ENCODE data around the gene TIPIN.
"Not testable (repeated sequence)": the region's sequence is repeated elsewhere in the genome, so short reads cannot be mapped to it uniquely, and the experiment has no call there.

Gene TIPIN

GRCh38 chr15:66356359-66357236, at the start of gene TIPIN:
TSS of gene TIPIN (minus strand) at chr15:66356685. CDS start at chr15:66352947, 3,738 bp downstream.
- peak; percentile 91 for DNase-seq

DNA sequence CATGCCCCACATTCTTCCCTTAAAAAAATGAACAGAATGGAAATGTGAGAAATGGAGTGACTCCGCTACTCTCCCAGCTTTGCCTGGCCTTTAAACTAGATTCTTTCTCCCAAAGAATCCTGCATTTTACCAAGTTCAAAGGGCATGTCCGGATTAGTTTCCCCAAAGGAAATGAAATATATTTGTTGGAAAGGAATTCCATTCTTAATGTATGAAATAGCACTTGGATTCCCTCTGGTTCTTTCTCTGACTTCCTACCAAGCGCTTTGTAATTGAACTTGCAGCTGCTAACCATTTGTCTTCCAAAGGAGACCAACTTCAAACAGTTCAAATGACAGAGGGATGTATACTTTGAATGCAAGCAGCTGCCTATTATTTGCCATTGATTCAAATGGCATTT, 49.1 kb upstream of the TIPIN start:
- DNase-seq = peak; percentile 8

GRCh38 chr15:66405007-66405406, 48.5 kb upstream of the TIPIN start:
- DNase-seq = no peak

- no peak for DNase-seq
Observed at GRCh38 chr15:66404532-66404931, 48.0 kb upstream of the TIPIN start.

DNA sequence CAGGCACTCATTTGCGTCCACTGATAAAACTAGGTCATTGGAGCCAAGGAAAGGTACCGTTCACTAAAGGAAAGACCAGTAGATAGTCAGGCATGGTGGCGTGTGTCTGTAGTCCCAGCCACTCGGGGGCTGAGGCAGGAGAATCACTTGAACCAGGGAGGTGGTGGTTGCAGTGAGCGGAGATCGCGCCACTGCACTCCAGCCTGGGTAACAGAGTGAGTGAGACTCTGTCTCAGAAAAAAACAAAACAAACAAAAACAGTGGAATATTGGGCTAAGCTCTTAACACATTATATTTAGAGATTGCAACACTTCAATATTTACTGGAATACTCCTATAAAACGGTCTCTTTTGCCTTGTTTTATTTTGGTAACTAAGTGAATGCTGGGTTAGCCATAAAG, 47.6 kb upstream of the TIPIN start:
- no peak for DNase-seq

GRCh38 chr15:66403323-66403722, 46.8 kb upstream of the TIPIN start:
- DNase-seq = no peak

DNA sequence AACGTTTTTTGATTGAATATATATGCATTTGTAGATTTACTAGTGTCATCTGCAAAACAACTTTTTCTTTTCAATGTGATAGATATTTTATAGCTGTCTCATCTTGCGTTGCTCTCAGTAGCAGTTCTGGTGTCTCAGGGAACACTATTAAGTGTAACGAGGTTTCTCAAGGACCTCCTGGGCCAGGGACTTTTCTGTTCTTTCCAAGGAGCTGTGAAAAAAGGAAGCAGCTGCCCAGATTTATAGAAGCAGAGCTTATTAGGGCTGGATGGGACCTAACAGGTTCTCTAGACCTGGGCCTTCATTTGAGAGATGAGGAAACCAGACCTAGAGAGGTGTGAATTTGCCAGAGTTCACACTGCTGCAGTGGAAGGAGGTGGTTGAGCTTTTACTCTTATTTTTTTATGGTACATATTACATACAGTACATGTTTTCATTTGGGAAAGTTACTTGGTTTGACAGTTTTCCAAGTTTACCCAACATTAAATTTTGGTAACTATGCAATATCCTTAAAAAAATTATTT, 46.3 kb upstream of the TIPIN start:
- DNase-seq = no peak

DNA sequence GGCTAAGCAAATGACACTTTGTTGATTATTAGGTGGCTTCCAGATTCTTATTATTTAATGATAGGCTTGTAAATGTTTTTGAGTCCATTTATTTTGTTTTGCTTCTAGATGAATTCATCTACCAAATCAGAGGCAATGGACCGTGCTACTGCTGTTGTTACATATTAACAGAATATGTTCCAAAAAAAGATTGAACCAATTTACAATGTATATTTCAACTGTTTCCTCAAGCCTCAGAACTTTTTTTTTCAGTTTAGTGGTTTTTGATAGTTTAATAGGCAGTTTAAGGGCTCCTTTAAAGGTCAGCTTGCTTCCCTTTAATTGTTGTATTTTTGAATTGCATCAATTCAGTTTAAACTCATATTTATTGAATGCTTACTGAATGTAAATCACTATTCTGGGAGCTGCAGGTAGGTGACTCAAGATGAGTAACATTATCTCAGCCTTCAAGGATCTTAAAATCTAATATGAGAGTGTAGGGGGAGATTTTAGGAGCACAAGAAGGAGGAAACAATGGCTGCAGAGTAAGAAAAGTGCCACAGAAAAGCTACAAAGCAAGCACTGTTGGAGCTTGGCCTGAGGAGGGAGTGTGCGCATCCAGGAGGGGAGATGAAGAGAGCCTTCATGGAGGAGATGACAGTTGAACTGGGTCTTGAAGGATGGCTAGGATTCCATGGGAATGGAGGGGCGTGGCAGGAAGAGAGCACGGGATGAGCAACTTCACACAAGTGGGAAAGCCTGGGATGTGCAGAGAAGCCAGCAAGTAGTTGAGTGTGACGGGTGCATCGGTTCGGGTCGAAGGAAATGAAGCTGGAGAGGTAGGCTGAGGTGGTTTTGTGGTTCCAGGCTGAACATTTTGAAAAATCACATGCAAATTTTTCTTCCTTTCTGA, 44.9 kb upstream of the TIPIN start:
- no peak for DNase-seq

DNA sequence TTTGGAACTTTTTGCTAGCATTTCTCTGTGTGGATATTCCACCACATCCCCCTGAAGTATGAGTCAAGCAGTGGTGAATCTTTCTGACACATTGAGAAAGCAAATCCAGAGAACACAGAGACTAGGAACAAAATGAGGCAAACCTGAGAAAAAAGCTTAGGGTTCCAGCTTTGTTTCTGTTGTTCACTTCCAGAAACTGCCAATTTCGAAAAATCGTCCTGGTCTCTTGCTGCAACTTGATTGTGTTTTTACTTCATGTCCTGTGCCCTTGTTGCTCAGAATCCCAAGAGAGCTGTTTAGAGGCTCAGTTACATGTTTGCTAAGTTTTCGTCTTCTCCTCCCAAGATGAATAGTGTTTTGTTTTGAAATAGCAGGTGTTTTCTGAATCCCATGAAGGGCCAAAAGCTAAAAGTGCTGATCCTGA, 43.9 kb upstream of the TIPIN start:
- no peak for DNase-seq

DNA sequence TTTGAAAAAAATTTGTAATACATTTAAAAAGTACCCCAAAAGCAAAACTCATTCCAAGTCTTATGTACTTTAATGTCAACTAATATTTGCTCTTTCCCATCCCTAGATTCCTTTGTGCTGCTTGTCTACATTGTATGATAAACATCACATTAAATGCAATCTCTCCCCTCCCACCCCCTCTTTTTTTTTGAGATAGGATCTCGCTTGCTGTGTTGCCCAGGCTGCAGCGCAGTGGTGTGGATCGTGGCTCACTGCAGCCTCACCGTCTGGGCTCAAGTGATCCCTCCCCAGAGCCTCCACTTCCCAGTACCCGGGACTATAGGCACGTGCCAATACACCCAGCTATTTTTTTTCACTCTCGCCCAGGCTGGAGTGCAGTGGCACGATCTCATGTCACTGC, 42.8 kb upstream of the TIPIN start:
- DNase-seq = no peak

GRCh38 chr15:66394915-66395314, 38.4 kb upstream of the TIPIN start:
- no peak for DNase-seq

- DNase-seq = no peak
Observed at GRCh38 chr15:66394472-66394871, 38.0 kb upstream of the TIPIN start.

GRCh38 chr15:66393037-66393436, 36.6 kb upstream of the TIPIN start:
- DNase-seq = not testable (repeated sequence)

DNA sequence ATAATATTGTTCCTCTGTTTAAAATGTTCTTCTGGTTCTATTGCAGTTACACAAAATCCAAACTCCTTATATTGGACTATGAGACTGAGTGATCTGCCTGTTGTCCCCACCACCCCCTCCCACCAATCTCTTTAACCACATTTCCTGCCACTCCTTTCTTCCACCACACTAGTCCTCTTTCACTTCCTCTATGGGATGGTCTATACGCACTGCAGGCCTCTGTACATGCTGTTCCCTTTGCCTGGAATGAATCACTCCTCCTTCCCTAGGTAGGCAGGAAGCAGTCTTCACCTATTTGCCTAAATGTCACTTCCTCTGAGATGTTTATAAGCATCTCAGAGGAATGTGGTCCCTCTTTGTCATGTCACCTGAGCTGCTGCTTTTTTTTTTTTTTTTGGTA, 34.2 kb upstream of the TIPIN start:
- no peak for DNase-seq

DNA sequence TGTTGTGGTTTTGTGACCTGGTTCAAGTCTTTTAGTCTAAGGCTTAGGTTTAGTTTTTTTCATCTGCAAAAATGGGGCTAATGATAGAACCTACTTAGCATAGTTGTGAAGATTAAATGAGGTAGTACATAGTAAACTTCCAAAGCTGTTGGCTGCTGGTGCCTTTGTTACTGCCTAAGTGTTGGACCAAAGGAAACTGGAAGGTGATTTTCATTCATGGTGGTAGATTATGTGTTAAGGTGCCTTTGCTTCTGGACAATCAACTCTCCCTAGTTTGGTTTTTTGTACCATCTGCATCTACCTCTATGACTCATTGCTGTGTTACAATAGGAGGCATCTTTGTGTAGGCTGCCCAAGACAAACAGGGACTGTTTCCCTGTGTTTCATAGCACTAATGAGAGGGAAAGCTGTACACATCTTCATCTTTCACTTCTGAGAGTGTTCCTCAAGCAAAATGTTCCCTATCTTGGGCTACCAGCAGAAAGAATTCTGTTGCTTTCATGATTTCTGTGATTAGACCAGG, 33.4 kb upstream of the TIPIN start:
- no peak for DNase-seq

- DNase-seq = no peak
Observed at GRCh38 chr15:66389098-66389858, 32.8 kb upstream of the TIPIN start.

GRCh38 chr15:66388576-66388975, 32.1 kb upstream of the TIPIN start:
- no peak for DNase-seq

DNA sequence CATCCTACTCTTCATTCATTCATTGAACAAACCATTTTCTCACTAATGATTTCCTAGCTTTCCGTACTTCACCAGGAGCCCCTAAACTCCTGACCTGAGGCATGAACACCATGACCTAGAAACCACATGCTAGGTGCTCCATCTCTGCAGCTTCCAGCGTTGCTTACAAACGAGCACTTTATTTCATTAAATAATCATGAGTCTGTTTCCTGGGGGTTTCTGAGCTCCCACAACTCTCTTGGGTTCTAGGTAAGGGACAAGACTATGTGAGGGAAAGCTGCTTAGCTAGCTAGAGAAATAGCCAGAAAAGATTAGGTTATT, 31.5 kb upstream of the TIPIN start:
- no peak for DNase-seq

DNA sequence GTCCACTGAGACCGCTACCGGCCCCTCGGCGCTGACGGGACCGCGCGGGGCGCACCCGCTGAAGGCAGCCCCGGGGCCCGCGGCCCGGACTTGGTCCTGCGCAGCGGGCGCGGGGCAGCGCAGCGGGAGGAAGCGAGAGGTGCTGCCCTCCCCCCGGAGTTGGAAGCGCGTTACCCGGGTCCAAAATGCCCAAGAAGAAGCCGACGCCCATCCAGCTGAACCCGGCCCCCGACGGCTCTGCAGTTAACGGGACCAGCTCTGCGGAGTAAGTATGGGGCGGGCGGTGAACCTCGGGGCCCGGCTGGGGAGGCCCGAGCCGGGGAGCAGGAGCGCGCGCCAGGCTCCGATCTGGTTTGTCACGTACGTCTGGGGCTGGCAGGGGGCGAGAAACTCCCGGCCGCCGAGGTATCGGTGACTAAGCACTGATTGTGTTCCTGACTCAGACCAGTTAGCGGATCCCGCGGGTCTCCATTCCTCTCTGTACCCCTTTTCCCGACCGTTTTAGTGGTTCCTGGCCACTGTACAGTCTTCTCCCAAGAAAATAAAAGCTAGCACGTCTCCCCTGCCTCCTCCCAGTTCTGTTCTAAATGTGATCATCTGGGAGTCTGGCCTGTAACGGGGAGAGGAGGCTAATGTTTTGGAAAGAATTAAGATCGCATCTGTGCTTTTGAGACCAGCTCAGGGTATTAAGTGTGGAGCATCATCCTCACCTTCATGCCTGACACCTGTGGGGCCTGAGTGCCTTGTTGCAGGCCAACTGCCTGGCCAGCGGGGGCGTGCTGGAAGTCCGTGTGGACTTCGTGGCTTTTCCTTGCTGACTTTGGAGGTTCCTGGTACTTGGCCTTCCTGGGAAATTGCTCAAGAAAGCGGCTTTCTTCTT, 30.9 kb upstream of the TIPIN start:
- peak; percentile 25 for DNase-seq

- DNase-seq = peak; percentile 96
Observed at GRCh38 chr15:66386204-66387123, 30.0 kb upstream of the TIPIN start, which contains the start of gene MAP2K1. TSS of gene MAP2K1 (plus strand) at chr15:66386912. CDS start at chr15:66387348, 436 bp downstream.

Measured in NCI-H345 (cell line).